Measurements from ENCODE around the gene MMP3. TPM values are rescaled to one million over a fixed set of nuclear protein-coding genes. Genes with fewer than 3 reads are reported as not detected.

The MMP3 gene
- total RNA-seq, 1 experiment from 2014 or later: not detected

DNA sequence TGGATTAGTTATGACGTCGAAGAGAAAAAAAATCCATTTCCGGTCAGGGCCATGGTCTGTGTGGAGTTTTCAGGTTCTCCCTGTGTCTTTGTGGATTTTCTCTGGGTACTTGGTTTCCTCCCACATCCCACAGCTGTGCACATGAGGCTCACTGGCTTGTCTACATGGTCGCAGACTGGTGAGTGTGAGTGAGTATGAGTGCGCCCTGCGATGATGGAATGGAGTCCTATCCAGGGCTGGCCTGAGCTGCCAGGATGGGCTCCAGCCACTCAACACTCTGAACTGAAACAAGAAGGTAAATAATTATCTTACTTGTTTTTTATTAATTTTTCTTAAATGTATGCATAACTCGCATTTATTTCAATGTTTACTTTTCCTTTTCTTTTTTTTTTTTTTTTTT lies 10.8 kb downstream of the MMP3 start:
- H2BK12ac ChIP-seq (ENCODE audit: insufficient read length, low read depth, low read length): no peak overlapping the region
- no peaks in the 10 kb centered on the region for H3K23me2 ChIP-seq (ENCODE audit: insufficient read length, low read depth, low read length, poor library complexity, severe bottlenecking)
- peaks cover 5% of the 10 kb centered on the region; the same call in 1 of the 2 replicates for H3K4me1 ChIP-seq (ENCODE audit: insufficient read depth, low read length)
- H2AFZ ChIP-seq (ENCODE audit: low read length): no peak overlapping the region
- TF ChIP-seq, protein P1, sequence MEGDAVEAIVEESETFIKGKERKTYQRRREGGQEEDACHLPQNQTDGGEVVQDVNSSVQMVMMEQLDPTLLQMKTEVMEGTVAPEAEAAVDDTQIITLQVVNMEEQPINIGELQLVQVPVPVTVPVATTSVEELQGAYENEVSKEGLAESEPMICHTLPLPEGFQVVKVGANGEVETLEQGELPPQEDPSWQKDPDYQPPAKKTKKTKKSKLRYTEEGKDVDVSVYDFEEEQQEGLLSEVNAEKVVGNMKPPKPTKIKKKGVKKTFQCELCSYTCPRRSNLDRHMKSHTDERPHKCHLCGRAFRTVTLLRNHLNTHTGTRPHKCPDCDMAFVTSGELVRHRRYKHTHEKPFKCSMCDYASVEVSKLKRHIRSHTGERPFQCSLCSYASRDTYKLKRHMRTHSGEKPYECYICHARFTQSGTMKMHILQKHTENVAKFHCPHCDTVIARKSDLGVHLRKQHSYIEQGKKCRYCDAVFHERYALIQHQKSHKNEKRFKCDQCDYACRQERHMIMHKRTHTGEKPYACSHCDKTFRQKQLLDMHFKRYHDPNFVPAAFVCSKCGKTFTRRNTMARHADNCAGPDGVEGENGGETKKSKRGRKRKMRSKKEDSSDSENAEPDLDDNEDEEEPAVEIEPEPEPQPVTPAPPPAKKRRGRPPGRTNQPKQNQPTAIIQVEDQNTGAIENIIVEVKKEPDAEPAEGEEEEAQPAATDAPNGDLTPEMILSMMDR (conservative IDR thresholded peaks at IDR 0.05): no peak
- no peaks in the 10 kb centered on the region for H3K79me1 ChIP-seq (ENCODE audit: insufficient read depth, low read depth, low read length, poor library complexity, severe bottlenecking)
- H3K4ac ChIP-seq (ENCODE audit: low read depth, low read length): no peak overlapping the region
- H3K79me2 ChIP-seq (ENCODE audit: insufficient read depth, low read length): no peaks in the 10 kb centered on the region
- H3K4me1 Mint-ChIP-seq: peaks cover 21 to 24% of the 10 kb centered on the region in 2 experiments
- H3K23ac ChIP-seq (ENCODE audit: insufficient read length, low read depth, low read length): no peak overlapping the region
- H3K27me3 Mint-ChIP-seq (ENCODE audit: low read depth): peaks cover 3% of the 10 kb centered on the region; the same call in 1 of the 2 replicates
- H3K27ac Mint-ChIP-seq: no peak overlapping the region
- no peaks in the 10 kb centered on the region for H3K27me3 ChIP-seq (ENCODE audit: insufficient read depth, low read length)
- no peak for DNase-seq
- H3K18ac ChIP-seq (ENCODE audit: insufficient read length, low read depth, low read length): no peak overlapping the region
- no peak overlapping the region for H3K56ac ChIP-seq (ENCODE audit: insufficient read length, low read depth, low read length)
- no peaks in the 10 kb centered on the region for H4K20me1 ChIP-seq (ENCODE audit: control insufficient read depth, insufficient read depth, insufficient read length)
- no peak overlapping the region for H3T11ph ChIP-seq (ENCODE audit: low read length)
- H2BK20ac ChIP-seq (ENCODE audit: low read depth, low read length, poor library complexity, severe bottlenecking): no peak overlapping the region
- no peak overlapping the region for H2BK120ac ChIP-seq (ENCODE audit: low read depth, low read length, poor library complexity, severe bottlenecking)
- no peaks in the 10 kb centered on the region for H3K36me3 Mint-ChIP-seq (ENCODE audit: insufficient read depth in 1 of 3, low read depth in 3 of 3)
- H3K4me2 ChIP-seq (ENCODE audit: insufficient read depth, insufficient read length, low read length): no peak overlapping the region
- no peak overlapping the region for H2BK15ac ChIP-seq (ENCODE audit: low read depth, low read length)
- no peak overlapping the region for H4K91ac ChIP-seq (ENCODE audit: insufficient read length, low read depth, low read length)
- no peak overlapping the region for H2AK5ac ChIP-seq (ENCODE audit: insufficient read length, low read length)
- no CpG with 5 or more reads among the region's 7 CpGs for WGBS (ENCODE audit: extremely low coverage, insufficient read length, low lambda C conversion rate)
- H3K14ac ChIP-seq (ENCODE audit: insufficient read depth, low read length): no peak overlapping the region
- H4K5ac ChIP-seq (ENCODE audit: insufficient read length, low read depth, low read length): no peak overlapping the region
- no peak overlapping the region for H3K4me3 Mint-ChIP-seq
- no peak overlapping the region for H3K9ac ChIP-seq (ENCODE audit: extremely low read depth, insufficient read length, low read length)
- H3K9me3 Mint-ChIP-seq: no peaks in the 10 kb centered on the region
- H2BK5ac ChIP-seq (ENCODE audit: insufficient read length, low read length): no peak overlapping the region
- H4K8ac ChIP-seq (replicated peaks; ENCODE audit: insufficient read length, low read depth, low read length): no peak overlapping the region
- H3K9me3 ChIP-seq (ENCODE audit: control insufficient read depth, low read depth, low read length): no peaks in the 10 kb centered on the region
- no peak overlapping the region for H3K27ac ChIP-seq (ENCODE audit: insufficient read length, low read depth, low read length)
